K562 (cell line): ENCODE results near the gene PPP1CA. TPM values are rescaled to one million over a fixed set of nuclear protein-coding genes. Genes with fewer than 3 reads are reported as not detected.

ENCODE experiments used
- ARNT ChIP-seq, 2 experiments: fragments of 450-650 bp; IDR thresholded peaks; 2 replicates each; pipeline ENCODE4 v1.6.1; 2016; ENCODE audit warnings: mild to moderate bottlenecking in 1 of 2
- DLX4 ChIP-seq: fragments of 250-450 bp; sonication (Bioruptor Pico); IDR thresholded peaks from 2 replicates; pipeline ENCODE4 v1.6.1; 2021; ENCODE audit warnings: mild to moderate bottlenecking
- GABPA ChIP-seq: fragments of 200-800 bp; sonication (Bioruptor generic); conservative IDR thresholded peaks from 2 replicates; pipeline ENCODE4 v1.6.1; 2016; ENCODE audit warnings: low read depth, missing genetic modification characterization, missing compliant biosample characterization
- GABPB1 ChIP-seq: sonication (generic); formaldehyde crosslinking; IDR thresholded peaks from 2 replicates; pipeline ENCODE4 v1.8.0; 2022; ENCODE audit warnings: mild to moderate bottlenecking, missing genetic modification reagents
- HOXB6 ChIP-seq: fragments of 250-450 bp; sonication (Bioruptor Pico); IDR thresholded peaks from 2 replicates; pipeline ENCODE4 v1.5.1; 2022; ENCODE audit warnings: mild to moderate bottlenecking, borderline replicate concordance
- KLF1 ChIP-seq: fragments of 450-650 bp; IDR thresholded peaks from 2 replicates; pipeline ENCODE4 v1.6.1; 2016; ENCODE audit warnings: missing genetic modification characterization, missing compliant biosample characterization
- L3MBTL2 ChIP-seq: fragments of 450-650 bp; IDR thresholded peaks from 2 replicates; pipeline ENCODE4 v1.6.1; 2016; ENCODE audit warnings: mild to moderate bottlenecking, moderate library complexity
- MYBL2 ChIP-seq, 2 experiments: fragments of 450-650 bp in 1 of 2; sonication (generic) in 1 of 2; formaldehyde crosslinking in 1 of 2; IDR thresholded peaks; 2 replicates each; pipeline versions ENCODE4 v1.6.1 to v1.8.1; 2017 to 2022; ENCODE audit warnings: borderline replicate concordance in 1 of 2, inconsistent platforms in 1 of 2, low read depth in 1 of 2, mild to moderate bottlenecking in 1 of 2, missing genetic modification reagents in 1 of 2, moderate library complexity in 1 of 2
- MYNN ChIP-seq, 2 experiments: sonication (generic); formaldehyde crosslinking in 1 of 2; IDR thresholded peaks; 2 replicates each; pipeline versions ENCODE4 v1.5.0 to v1.6.1; 2016 to 2020; ENCODE audit warnings: antibody characterized with exemption in 1 of 2, missing genetic modification reagents in 1 of 2
- NFIC ChIP-seq: fragments of 450-650 bp; IDR thresholded peaks from 2 replicates; pipeline ENCODE4 v1.6.1; 2017; ENCODE audit warnings: mild to moderate bottlenecking, inconsistent platforms
- POLR2AphosphoS5 ChIP-seq: IDR thresholded peaks from 2 replicates; pipeline ENCODE4 v1.6.1; 2011; ENCODE audit warnings: mild to moderate bottlenecking, low read depth, low read length, moderate library complexity; ENCODE audit not compliant: control insufficient read depth, insufficient read depth
- RAD51 ChIP-seq: fragments of 450-650 bp; IDR thresholded peaks from 2 replicates; pipeline ENCODE4 v1.7.1; 2016; ENCODE audit warnings: low read depth, mild to moderate bottlenecking, borderline replicate concordance
- RFX7 ChIP-seq: fragments of 250-450 bp; sonication (Bioruptor Pico); IDR thresholded peaks from 2 replicates; pipeline ENCODE4 v1.5.1; 2021; ENCODE audit warnings: mild to moderate bottlenecking
- SAFB ChIP-seq: fragments of 200-400 bp; formaldehyde crosslinking; IDR thresholded peaks from 2 replicates; pipeline ENCODE4 v1.6.1; 2017; ENCODE audit warnings: low read depth, low read length, borderline replicate concordance
- SAFB2 ChIP-seq: fragments of 200-400 bp; formaldehyde crosslinking; IDR thresholded peaks from 2 replicates; pipeline ENCODE4 v1.6.1; 2018; ENCODE audit warnings: borderline replicate concordance, low read length, low read depth, moderate library complexity; ENCODE audit not compliant: severe bottlenecking
- SMAD1 ChIP-seq: fragments of 150-350 bp; IDR thresholded peaks from 2 replicates; pipeline ENCODE4 v1.6.1; 2014; ENCODE audit warnings: low read length, low read depth; ENCODE audit not compliant: partially characterized antibody
- SMARCA4 ChIP-seq: fragments of 450-650 bp; IDR thresholded peaks from 2 replicates; pipeline ENCODE4 v1.6.1; 2016
- SNRNP70 ChIP-seq: fragments of 200-400 bp; formaldehyde crosslinking; optimal IDR thresholded peaks from 2 replicates; pipeline ENCODE3; 2017; ENCODE audit warnings: low read depth, low read length
- TAF7 ChIP-seq: fragments of 450-650 bp; IDR thresholded peaks from 2 replicates; pipeline ENCODE4 v1.6.1; 2016; ENCODE audit warnings: missing genetic modification characterization, missing compliant biosample characterization
- U2AF2 ChIP-seq: fragments of 200-400 bp; formaldehyde crosslinking; optimal IDR thresholded peaks from 2 replicates; pipeline ENCODE3; 2017; ENCODE audit warnings: low read depth, mild to moderate bottlenecking, low read length
- ZBED1 ChIP-seq: IDR thresholded peaks from 2 replicates; pipeline ENCODE4 v1.6.1; 2014
- ZBTB9 ChIP-seq: fragments of 450-650 bp; formaldehyde crosslinking; IDR thresholded peaks from 2 replicates; pipeline ENCODE4 v1.4.0; 2020; ENCODE audit warnings: mild to moderate bottlenecking, moderate library complexity
- ZNF133 ChIP-seq: fragments of 250-450 bp; sonication (Bioruptor Pico); IDR thresholded peaks from 2 replicates; pipeline ENCODE4 v1.4.0; 2020; ENCODE audit warnings: mild to moderate bottlenecking
- ZNF212 ChIP-seq: fragments of 450-650 bp; formaldehyde crosslinking; IDR thresholded peaks from 2 replicates; pipeline ENCODE4 v1.4.0; 2020; ENCODE audit warnings: mild to moderate bottlenecking
- polyA plus RNA-seq, 8 experiments: library from polyadenylated mRNA; depleted of rRNA in 4 of 8; stranded (reverse) in 5 of 8; unstranded in 3 of 8; fragments of >200 nt; fragmentation: Nextera tagmentation in 2 of 8; fragmentation: Illumina TruSeq in 1 of 8; extraction: Ambion mirVana in 2 of 8; extraction: Trizol in 1 of 8; gene quantifications; 2 replicates each; pipeline versions ENCODE4 v1.2.1 to v1.2.3, GENCODE V29; 2011 to 2014; ENCODE audit warnings: inconsistent platforms in 1 of 8, missing spikeins in 1 of 8
- total RNA-seq, 7 experiments: library from RNA; depleted of rRNA in 6 of 7; stranded (reverse); fragments of >200 nt in 6 of 7; fragmentation: Illumina TruSeq in 2 of 7; extraction: Trizol in 2 of 7; gene quantifications; 2 replicates each; pipeline versions ENCODE4 v1.2.1 to v1.2.3, GENCODE V29; 2011 to 2021; ENCODE audit warnings: low replicate concordance in 1 of 7
- TF ChIP-seq, protein P1 (sequence below): IDR thresholded peaks from 3 replicates; pipeline ENCODE4 v1.6.1; 2011; ENCODE audit warnings: borderline replicate concordance, mild to moderate bottlenecking, moderate library complexity; ENCODE audit not compliant: insufficient read length; ENCODE audit errors: extremely low read depth

The PPP1CA gene
- total and polyA plus RNA-seq, 9 of the 15 experiments (the other 6 are each of a cell fraction or from before 2014, with no cell fraction given): 18.2 to 242 (median 188) TPM

DNA sequence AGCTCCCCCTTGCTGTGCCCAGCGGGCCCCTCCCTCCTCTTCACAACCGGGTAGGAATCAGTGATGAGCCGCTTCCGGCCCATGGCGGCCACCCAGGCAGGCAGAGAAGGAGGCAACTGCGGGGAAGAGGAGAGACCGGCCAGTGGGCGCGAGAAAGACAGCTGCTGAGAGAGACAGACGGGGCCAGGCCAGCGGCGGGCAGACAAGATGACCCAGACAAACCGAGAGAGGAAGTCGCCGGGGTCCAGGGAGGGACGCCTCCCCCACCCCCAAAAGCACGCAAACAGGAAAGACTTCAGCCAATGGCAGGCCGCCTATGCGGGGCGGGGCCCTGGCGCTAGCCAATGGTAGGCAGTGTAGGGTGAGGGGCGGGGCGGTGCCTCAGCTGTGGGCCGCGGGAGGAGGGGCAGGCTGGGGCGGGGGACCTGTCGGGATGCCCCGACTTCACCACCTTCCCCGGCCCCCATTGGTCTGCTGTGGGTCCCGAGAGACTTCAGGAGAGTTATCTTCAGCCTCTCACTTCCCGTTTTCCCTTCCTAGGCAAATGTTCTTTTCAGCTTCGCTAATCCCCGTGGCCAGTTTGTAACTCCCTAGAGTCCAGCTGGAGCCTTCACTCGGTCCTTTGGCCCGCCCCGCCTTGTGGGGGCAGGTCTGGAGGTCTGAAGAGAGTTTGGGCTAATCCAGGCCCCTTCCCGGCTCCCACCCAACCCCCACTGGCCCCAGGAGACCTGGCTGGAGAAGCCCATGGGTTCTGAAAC lies 48.2 kb downstream of the PPP1CA start, which contains the start of gene POLD4 (continued):
- TF ChIP-seq MYNN (IDR thresholded peaks at IDR 0.05) (peak; percentile 49; the same call in 1 of the 2 replicates), MYNN (CRISPR knock-in tag; IDR thresholded peaks at IDR 0.05) (no peak), ZNF133 (CRISPR knock-in tag) (no peak), ZNF212 (CRISPR knock-in tag) (no peak), SAFB (no peak), GABPA (peak; percentile 74), ZBTB9 (CRISPR knock-in tag) (peak; percentile 22; the same call in 1 of the 2 replicates), RAD51 (no peak), MYBL2 (IDR thresholded peaks at IDR 0.05; ENCODE audit: low read depth) (no peak), MYBL2 (CRISPR knock-in tag; IDR thresholded peaks at IDR 0.05; ENCODE audit: borderline replicate concordance) (no peak), ZBED1 (peak; percentile 64; the same call in 1 of the 2 replicates), TAF7 (tag) (peak; percentile 77), KLF1 (tag) (no peak), POLR2AphosphoS5 (peak; percentile 39), DLX4 (no peak), SMARCA4 (peak; percentile 47), U2AF2 (no peak), RFX7 (no peak), SAFB2 (no peak), SMAD1 (peak; percentile 73), SNRNP70 (no peak), GABPB1 (CRISPR knock-in tag) (peak; percentile 37; the same call in 1 of the 2 replicates), NFIC (peak; percentile 40), ARNT (IDR thresholded peaks at IDR 0.05) (no peak), HOXB6 (CRISPR knock-in tag) (no peak), L3MBTL2 (0 out of 2 replicates have a peak, but pooled peaks have one; percentile 36)
- TF ChIP-seq, protein P1, sequence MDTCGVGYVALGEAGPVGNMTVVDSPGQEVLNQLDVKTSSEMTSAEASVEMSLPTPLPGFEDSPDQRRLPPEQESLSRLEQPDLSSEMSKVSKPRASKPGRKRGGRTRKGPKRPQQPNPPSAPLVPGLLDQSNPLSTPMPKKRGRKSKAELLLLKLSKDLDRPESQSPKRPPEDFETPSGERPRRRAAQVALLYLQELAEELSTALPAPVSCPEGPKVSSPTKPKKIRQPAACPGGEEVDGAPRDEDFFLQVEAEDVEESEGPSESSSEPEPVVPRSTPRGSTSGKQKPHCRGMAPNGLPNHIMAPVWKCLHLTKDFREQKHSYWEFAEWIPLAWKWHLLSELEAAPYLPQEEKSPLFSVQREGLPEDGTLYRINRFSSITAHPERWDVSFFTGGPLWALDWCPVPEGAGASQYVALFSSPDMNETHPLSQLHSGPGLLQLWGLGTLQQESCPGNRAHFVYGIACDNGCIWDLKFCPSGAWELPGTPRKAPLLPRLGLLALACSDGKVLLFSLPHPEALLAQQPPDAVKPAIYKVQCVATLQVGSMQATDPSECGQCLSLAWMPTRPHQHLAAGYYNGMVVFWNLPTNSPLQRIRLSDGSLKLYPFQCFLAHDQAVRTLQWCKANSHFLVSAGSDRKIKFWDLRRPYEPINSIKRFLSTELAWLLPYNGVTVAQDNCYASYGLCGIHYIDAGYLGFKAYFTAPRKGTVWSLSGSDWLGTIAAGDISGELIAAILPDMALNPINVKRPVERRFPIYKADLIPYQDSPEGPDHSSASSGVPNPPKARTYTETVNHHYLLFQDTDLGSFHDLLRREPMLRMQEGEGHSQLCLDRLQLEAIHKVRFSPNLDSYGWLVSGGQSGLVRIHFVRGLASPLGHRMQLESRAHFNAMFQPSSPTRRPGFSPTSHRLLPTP: no peak
